Measurements from ENCODE around the gene MRPL21.
"Not testable (repeated sequence)": the region's sequence is repeated elsewhere in the genome, so short reads cannot be mapped to it uniquely, and the experiment has no call there.

Gene MRPL21

GRCh38 chr11:68863553-68864265 lies 39.9 kb downstream of the MRPL21 start:
- DNase-seq: no peak

GRCh38 chr11:68862421-68862820 lies 41.2 kb downstream of the MRPL21 start:
- no peak for DNase-seq

- DNase-seq: no peak
Observed at GRCh38 chr11:68859123-68859522, 44.5 kb downstream of the MRPL21 start.

- no peak for DNase-seq
Observed at GRCh38 chr11:68857037-68857586, 46.5 kb downstream of the MRPL21 start.

GRCh38 chr11:68856425-68857030 lies 47.1 kb downstream of the MRPL21 start:
- not testable (repeated sequence) for DNase-seq

GRCh38 chr11:68855205-68855981 lies 48.2 kb downstream of the MRPL21 start:
- DNase-seq: no peak

GRCh38 chr11:68854273-68854958 lies 49.2 kb downstream of the MRPL21 start:
- no peak for DNase-seq

- no peak for DNase-seq
Observed at GRCh38 chr11:68852628-68853027, 51.0 kb downstream of the MRPL21 start.

GRCh38 chr11:68848429-68848828 lies 55.2 kb downstream of the MRPL21 start:
- no peak for DNase-seq

- DNase-seq: no peak
Observed at GRCh38 chr11:68847395-68847794, 56.2 kb downstream of the MRPL21 start.

GRCh38 chr11:68845351-68846002 lies 58.2 kb downstream of the MRPL21 start:
- DNase-seq: no peak

- no peak for DNase-seq
Observed at GRCh38 chr11:68844801-68845200, 58.8 kb downstream of the MRPL21 start.

GRCh38 chr11:68844376-68844775 lies 59.3 kb downstream of the MRPL21 start:
- DNase-seq: no peak

- DNase-seq: peak; percentile 70
Observed at GRCh38 chr11:68843703-68844312, 59.8 kb downstream of the MRPL21 start.

GRCh38 chr11:68843052-68843561 lies 60.5 kb downstream of the MRPL21 start:
- peak; percentile 45 for DNase-seq

- DNase-seq: no peak
Observed at GRCh38 chr11:68842427-68843051, 61.1 kb downstream of the MRPL21 start.

GRCh38 chr11:68841718-68842426 lies 61.8 kb downstream of the MRPL21 start, which contains the start of gene CPT1A:
Gene CPT1A, minus strand, starts transcription at chr11:68841916. Its CDS starts 26,442 bp downstream, at chr11:68815474.
- peak; percentile 65 for DNase-seq

Measured in stimulated activated CD4-positive, alpha-beta T cell treated with anti-CD3 and anti-CD28 coated beads, Interleukin-12 subunit alpha, Interleukin-12 subunit beta, amount 100 ng/mL, for 4 hours (primary cell).